ENCODE results near the gene ADAMTS17. TPM values are rescaled to one million over a fixed set of nuclear protein-coding genes. Genes with fewer than 3 reads are reported as not detected.

Gene ADAMTS17
- total RNA-seq, 6 experiments from 2014 or later = 14.6 to 34.7 (median 24.2) TPM

GRCh38 chr15:100058458-100058857, 283.3 kb downstream of the ADAMTS17 start:
- Histone ChIP-seq H3K4me1 (no peaks in the 10 kb centered on the region), H3K9me3 (no peaks in the 10 kb centered on the region), H3K4me3 (no peak overlapping the region), H3K27me3 (no peaks in the 10 kb centered on the region), H3K36me3 (no peaks in the 10 kb centered on the region), H3K27ac (no peak overlapping the region)
- ATAC-seq (no peak), DNase-seq (no peak)
- intact Hi-C loops (cut with DNase I) = no loop called here
- 91% methylated on average over 9 of the region's 11 CpGs for WGBS (ENCODE audit: insufficient coverage, low coverage, low lambda C conversion rate, missing lambda C conversion rate)
- no peak for TF ChIP-seq POLR2A (IDR thresholded peaks at IDR 0.05)
- no peak for TF ChIP-seq CTCF (IDR thresholded peaks at IDR 0.05)

- no peak for ATAC-seq
- Histone ChIP-seq H3K27ac (no peak overlapping the region), H3K4me1 (no peaks in the 10 kb centered on the region), H3K4me3 (no peak overlapping the region), H3K36me3 (no peaks in the 10 kb centered on the region), H3K9me3 (no peaks in the 10 kb centered on the region), H3K27me3 (no peaks in the 10 kb centered on the region)
- WGBS (ENCODE audit: insufficient coverage, low coverage, low lambda C conversion rate, missing lambda C conversion rate) = 94% methylated on average over 5 of the region's 8 CpGs
- intact Hi-C loops (cut with DNase I) = no loop called here
- DNase-seq = no peak
- TF ChIP-seq POLR2A (IDR thresholded peaks at IDR 0.05) (no peak), CTCF (IDR thresholded peaks at IDR 0.05) (no peak)
Observed at GRCh38 chr15:100057281-100057680, 284.5 kb downstream of the ADAMTS17 start.

- no peak overlapping the region for H3K4me3 ChIP-seq
- ATAC-seq = no peak
- no peaks in the 10 kb centered on the region for H3K9me3 ChIP-seq
- H3K27ac ChIP-seq = no peak overlapping the region
- no peaks in the 10 kb centered on the region for H3K4me1 ChIP-seq
- intact Hi-C loops (cut with DNase I) = no loop called here
- DNase-seq = no peak
- no peaks in the 10 kb centered on the region for H3K27me3 ChIP-seq
- no peaks in the 10 kb centered on the region for H3K36me3 ChIP-seq
- WGBS (ENCODE audit: insufficient coverage, low coverage, low lambda C conversion rate, missing lambda C conversion rate) = 91% methylated on average over 6 of the region's 14 CpGs
- no peak for TF ChIP-seq CTCF (IDR thresholded peaks at IDR 0.05)
- no peak for TF ChIP-seq POLR2A (IDR thresholded peaks at IDR 0.05)
Observed at GRCh38 chr15:100056411-100057072, 285.2 kb downstream of the ADAMTS17 start.

- intact Hi-C loops (cut with DNase I) = no loop called here
- no peak overlapping the region for H3K27ac ChIP-seq
- no peak overlapping the region for H3K4me3 ChIP-seq
- H3K4me1 ChIP-seq = no peaks in the 10 kb centered on the region
- H3K27me3 ChIP-seq = no peaks in the 10 kb centered on the region
- DNase-seq (no peak), ATAC-seq (no peak)
- 92% methylated on average over 2 of the region's 2 CpGs for WGBS (ENCODE audit: insufficient coverage, low coverage, low lambda C conversion rate, missing lambda C conversion rate)
- no peaks in the 10 kb centered on the region for H3K36me3 ChIP-seq
- H3K9me3 ChIP-seq = no peaks in the 10 kb centered on the region
- no peak for TF ChIP-seq POLR2A (IDR thresholded peaks at IDR 0.05)
- TF ChIP-seq CTCF (IDR thresholded peaks at IDR 0.05) = no peak
Observed at GRCh38 chr15:100055821-100056220, 286.0 kb downstream of the ADAMTS17 start.

Measured in right lobe of liver (tissue), 6 donors.